ENCODE results near the gene FGD5.

FGD5 gene

GRCh38 chr3:14915636-14916222, 97.0 kb downstream of the FGD5 start:
- TF ChIP-seq, protein P1, sequence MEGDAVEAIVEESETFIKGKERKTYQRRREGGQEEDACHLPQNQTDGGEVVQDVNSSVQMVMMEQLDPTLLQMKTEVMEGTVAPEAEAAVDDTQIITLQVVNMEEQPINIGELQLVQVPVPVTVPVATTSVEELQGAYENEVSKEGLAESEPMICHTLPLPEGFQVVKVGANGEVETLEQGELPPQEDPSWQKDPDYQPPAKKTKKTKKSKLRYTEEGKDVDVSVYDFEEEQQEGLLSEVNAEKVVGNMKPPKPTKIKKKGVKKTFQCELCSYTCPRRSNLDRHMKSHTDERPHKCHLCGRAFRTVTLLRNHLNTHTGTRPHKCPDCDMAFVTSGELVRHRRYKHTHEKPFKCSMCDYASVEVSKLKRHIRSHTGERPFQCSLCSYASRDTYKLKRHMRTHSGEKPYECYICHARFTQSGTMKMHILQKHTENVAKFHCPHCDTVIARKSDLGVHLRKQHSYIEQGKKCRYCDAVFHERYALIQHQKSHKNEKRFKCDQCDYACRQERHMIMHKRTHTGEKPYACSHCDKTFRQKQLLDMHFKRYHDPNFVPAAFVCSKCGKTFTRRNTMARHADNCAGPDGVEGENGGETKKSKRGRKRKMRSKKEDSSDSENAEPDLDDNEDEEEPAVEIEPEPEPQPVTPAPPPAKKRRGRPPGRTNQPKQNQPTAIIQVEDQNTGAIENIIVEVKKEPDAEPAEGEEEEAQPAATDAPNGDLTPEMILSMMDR (IDR thresholded peaks at IDR 0.05; ENCODE audit: low read depth, low read length): no peak
- no peak overlapping the region for H3K4me3 ChIP-seq (ENCODE audit: low read depth, low read length)

GRCh38 chr3:14918356-14918860, 99.6 kb downstream of the FGD5 start:
- TF ChIP-seq, protein P1 (IDR thresholded peaks at IDR 0.05; ENCODE audit: low read depth, low read length): no peak
- no peak overlapping the region for H3K4me3 ChIP-seq (ENCODE audit: low read depth, low read length)

GRCh38 chr3:14920536-14920935, 101.8 kb downstream of the FGD5 start:
- TF ChIP-seq, protein P1 (IDR thresholded peaks at IDR 0.05; ENCODE audit: low read depth, low read length): no peak
- H3K4me3 ChIP-seq (ENCODE audit: low read depth, low read length): no peak overlapping the region

GRCh38 chr3:14921034-14921616, 102.4 kb downstream of the FGD5 start:
- TF ChIP-seq, protein P1 (IDR thresholded peaks at IDR 0.05; ENCODE audit: low read depth, low read length): peak; percentile 99
- no peak overlapping the region for H3K4me3 ChIP-seq (ENCODE audit: low read depth, low read length)

- no peak overlapping the region for H3K4me3 ChIP-seq (ENCODE audit: low read depth, low read length)
- TF ChIP-seq, protein P1 (IDR thresholded peaks at IDR 0.05; ENCODE audit: low read depth, low read length): no peak
Observed at GRCh38 chr3:14921811-14922705, 103.3 kb downstream of the FGD5 start.

- TF ChIP-seq, protein P1 (IDR thresholded peaks at IDR 0.05; ENCODE audit: low read depth, low read length): no peak
Observed at GRCh38 chr3:14922863-14923262, 104.1 kb downstream of the FGD5 start.

More at GRCh38 chr3:14922863-14923262, 104.1 kb downstream of the FGD5 start:
- H3K4me3 ChIP-seq (ENCODE audit: low read depth, low read length): no peak overlapping the region

All from WI38 (cell line).